Measurements from ENCODE around the gene PTBP3.

Gene PTBP3

DNA sequence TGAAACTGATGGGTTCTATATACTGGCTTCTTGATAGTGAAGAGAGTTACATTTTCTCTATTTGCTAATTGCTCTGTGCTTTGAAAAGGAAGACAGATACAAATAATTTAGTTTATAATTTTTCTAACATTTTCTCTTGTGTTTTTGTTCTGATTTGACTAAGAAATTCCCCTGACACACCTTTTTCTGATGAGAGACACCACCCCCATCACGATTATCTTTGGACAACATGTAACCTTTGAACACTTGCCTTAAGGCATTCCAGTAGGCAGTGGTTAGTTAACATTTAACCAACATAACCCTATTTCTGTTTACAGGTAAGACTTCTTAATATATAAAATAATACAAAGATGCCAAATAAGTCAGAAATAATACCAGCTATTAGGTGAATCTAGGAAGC lies 4.1 kb upstream of the PTBP3 start:
- H3K9ac ChIP-seq (ENCODE audit: low read length in 5 of 5): no peak overlapping the region
- H3K27ac ChIP-seq (ENCODE audit: low read depth, low read length): no peak overlapping the region

DNA sequence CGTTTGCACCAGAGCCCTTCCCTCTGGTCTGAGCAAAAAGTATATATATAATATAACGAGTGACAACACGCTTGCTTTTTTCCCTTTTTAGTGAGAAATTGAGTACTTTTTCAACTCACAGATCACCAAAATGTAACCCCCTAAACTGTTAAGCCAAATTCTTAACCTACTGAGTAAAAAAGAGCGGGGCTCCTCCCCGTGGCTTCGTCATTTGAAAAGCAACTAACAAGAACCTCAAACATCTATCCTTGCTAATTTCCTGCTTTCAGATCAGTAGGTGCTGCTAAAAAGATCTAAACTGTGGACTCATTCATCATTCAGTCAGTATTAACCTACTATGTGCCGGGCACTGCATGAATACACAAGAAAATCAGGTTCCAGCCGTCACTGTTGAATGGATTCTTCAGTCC lies 1.0 kb upstream of the PTBP3 start:
- Histone ChIP-seq H3K9me3 (ENCODE audit: control insufficient read depth in 5 of 5, low read length in 5 of 5) (no peaks in the 10 kb centered on the region), H3K36me3 (ENCODE audit: control insufficient read depth in 5 of 5, insufficient read depth in 5 of 5, low read length in 5 of 5) (no peaks in the 10 kb centered on the region), H3K9ac (ENCODE audit: low read length in 5 of 5) (peak overlapping the region; percentile 56 to 87 (median 83)), H3K4me1 (ENCODE audit: control insufficient read depth in 5 of 5, insufficient read depth in 5 of 5, low read length in 5 of 5) (peaks cover 0 to 29% (median 26%) of the 10 kb centered on the region in 5 donors), H3K4me3 (ENCODE audit: low read depth in 1 of 5, low read length in 5 of 5) (peak overlapping the region; percentile 72 to 86 (median 76)), H3K27me3 (ENCODE audit: control insufficient read depth in 5 of 5, insufficient read depth in 4 of 5, low read length in 5 of 5) (no peaks in the 10 kb centered on the region), H3K27ac (ENCODE audit: low read depth, low read length) (peak overlapping the region; percentile 68)

More for the DNA sequence above, 4.1 kb upstream of the PTBP3 start:
- peaks cover 0 to 10% (median 8%) of the 10 kb centered on the region in 5 donors for H3K4me1 ChIP-seq (ENCODE audit: control insufficient read depth in 5 of 5, insufficient read depth in 5 of 5, low read length in 5 of 5)
- H3K36me3 ChIP-seq (ENCODE audit: control insufficient read depth in 5 of 5, insufficient read depth in 5 of 5, low read length in 5 of 5): no peaks in the 10 kb centered on the region
- H3K9me3 ChIP-seq (ENCODE audit: control insufficient read depth in 5 of 5, low read length in 5 of 5): no peaks in the 10 kb centered on the region
- no peak overlapping the region for H3K4me3 ChIP-seq (ENCODE audit: low read depth in 1 of 5, low read length in 5 of 5)
- H3K27me3 ChIP-seq (ENCODE audit: control insufficient read depth in 5 of 5, insufficient read depth in 4 of 5, low read length in 5 of 5): no peaks in the 10 kb centered on the region

DNA sequence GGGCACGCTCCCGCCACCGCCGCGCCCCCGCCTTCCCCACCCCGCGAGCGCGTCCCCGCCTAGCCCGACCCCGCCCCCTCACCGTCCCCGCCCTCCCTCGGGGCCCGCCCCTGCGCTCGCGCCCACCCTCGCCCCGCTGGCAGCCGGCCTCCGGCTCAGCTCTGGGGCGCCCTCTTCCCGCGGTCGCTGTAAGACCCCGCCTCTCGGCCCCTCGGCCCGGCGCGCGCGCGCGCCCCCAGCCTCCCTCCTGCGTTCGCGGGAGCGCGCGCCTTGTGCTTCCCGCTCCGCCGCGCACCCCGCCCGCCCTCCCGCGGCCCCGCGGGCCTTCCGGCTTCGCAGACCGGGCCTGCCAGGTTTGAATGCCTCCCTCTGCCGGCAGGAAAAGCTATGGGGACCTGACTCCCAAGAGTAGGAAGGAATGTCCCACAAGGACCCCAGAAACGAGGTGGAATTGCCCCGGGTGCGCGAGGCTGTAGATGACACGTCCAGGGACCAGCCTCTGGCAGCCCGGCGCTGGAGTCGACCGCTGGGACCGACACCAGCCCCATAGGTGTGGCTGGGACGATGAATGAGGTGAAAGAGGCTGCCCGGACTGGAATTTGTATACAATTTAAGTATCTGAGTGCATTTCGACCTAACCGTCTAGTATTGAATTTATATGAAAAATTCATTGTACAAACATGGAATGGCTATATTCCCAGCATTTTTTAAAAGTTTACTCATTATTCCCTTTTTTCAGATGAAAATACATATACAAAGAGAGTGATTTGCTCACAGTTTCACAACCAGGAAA lies 416 bp upstream of the PTBP3 start:
- Histone ChIP-seq H3K9ac (ENCODE audit: low read length in 5 of 5) (peak overlapping the region; percentile 56 to 88 (median 83)), H3K27me3 (ENCODE audit: control insufficient read depth in 5 of 5, insufficient read depth in 4 of 5, low read length in 5 of 5) (no peaks in the 10 kb centered on the region), H3K9me3 (ENCODE audit: control insufficient read depth in 5 of 5, low read length in 5 of 5) (no peaks in the 10 kb centered on the region), H3K4me3 (ENCODE audit: low read depth in 1 of 5, low read length in 5 of 5) (peak overlapping the region; percentile 72 to 91 (median 87)), H3K27ac (ENCODE audit: low read depth, low read length) (peak overlapping the region; percentile 90), H3K36me3 (ENCODE audit: control insufficient read depth in 5 of 5, insufficient read depth in 5 of 5, low read length in 5 of 5) (no peaks in the 10 kb centered on the region), H3K4me1 (ENCODE audit: control insufficient read depth in 5 of 5, insufficient read depth in 5 of 5, low read length in 5 of 5) (peaks cover 0 to 29% (median 26%) of the 10 kb centered on the region in 5 donors)

DNA sequence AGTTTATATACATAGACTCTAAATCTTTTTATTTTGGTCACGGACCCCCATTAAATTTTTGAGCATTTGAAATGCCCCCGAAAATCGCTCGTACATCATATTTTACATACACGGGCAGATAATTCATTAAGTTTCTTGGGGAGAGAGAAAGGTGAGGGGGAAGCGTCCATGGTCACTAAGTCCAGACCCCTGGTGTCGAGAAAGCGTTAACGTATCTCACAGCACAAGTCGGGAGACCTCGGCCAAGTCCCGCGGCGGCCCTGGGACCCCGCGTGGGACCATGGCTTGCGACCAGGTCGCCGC lies 794 bp downstream of the PTBP3 start:
- no peaks in the 10 kb centered on the region for H3K27me3 ChIP-seq (ENCODE audit: control insufficient read depth in 5 of 5, insufficient read depth in 4 of 5, low read length in 5 of 5)
- H3K9me3 ChIP-seq (ENCODE audit: control insufficient read depth in 5 of 5, low read length in 5 of 5): no peaks in the 10 kb centered on the region
- H3K27ac ChIP-seq (ENCODE audit: low read depth, low read length): peak overlapping the region; percentile 90
- H3K9ac ChIP-seq (ENCODE audit: low read length in 5 of 5): peak overlapping the region; percentile 77 to 88 (median 85)
- no peaks in the 10 kb centered on the region for H3K36me3 ChIP-seq (ENCODE audit: control insufficient read depth in 5 of 5, insufficient read depth in 5 of 5, low read length in 5 of 5)
- H3K4me1 ChIP-seq (ENCODE audit: control insufficient read depth in 5 of 5, insufficient read depth in 5 of 5, low read length in 5 of 5): peaks cover 0 to 33% (median 27%) of the 10 kb centered on the region in 5 donors
- peak overlapping the region; percentile 86 to 91 (median 87) for H3K4me3 ChIP-seq (ENCODE audit: low read depth in 1 of 5, low read length in 5 of 5)

DNA sequence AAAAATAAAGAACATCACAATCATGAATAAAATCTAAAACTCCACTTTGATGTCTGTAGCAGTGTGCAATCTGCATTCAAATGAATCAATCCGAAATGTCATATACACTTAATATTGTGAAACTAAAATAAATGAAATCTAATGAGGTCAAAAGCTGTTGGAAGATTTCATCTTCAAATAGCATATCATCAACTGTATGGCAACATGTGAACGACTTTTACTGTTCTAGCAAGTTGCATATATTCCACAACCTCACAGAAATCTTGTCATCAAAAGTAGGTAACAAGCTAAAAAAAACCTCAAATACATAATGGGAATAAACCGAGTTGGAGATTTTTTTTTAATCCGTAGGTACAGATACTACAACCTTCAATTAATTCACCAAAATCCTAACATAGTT lies 1.2 kb downstream of the PTBP3 start:
- Histone ChIP-seq H3K27ac (ENCODE audit: low read depth, low read length) (peak overlapping the region; percentile 90), H3K4me1 (ENCODE audit: control insufficient read depth in 5 of 5, insufficient read depth in 5 of 5, low read length in 5 of 5) (peaks cover 0 to 33% (median 27%) of the 10 kb centered on the region in 5 donors), H3K4me3 (ENCODE audit: low read depth in 1 of 5, low read length in 5 of 5) (peak overlapping the region; percentile 86 to 91 (median 87)), H3K9me3 (ENCODE audit: control insufficient read depth in 5 of 5, low read length in 5 of 5) (no peaks in the 10 kb centered on the region), H3K9ac (ENCODE audit: low read length in 5 of 5) (peak overlapping the region in 4 of 5 donors; percentile 79 to 88 (median 86)), H3K36me3 (ENCODE audit: control insufficient read depth in 5 of 5, insufficient read depth in 5 of 5, low read length in 5 of 5) (no peaks in the 10 kb centered on the region), H3K27me3 (ENCODE audit: control insufficient read depth in 5 of 5, insufficient read depth in 4 of 5, low read length in 5 of 5) (no peaks in the 10 kb centered on the region)

DNA sequence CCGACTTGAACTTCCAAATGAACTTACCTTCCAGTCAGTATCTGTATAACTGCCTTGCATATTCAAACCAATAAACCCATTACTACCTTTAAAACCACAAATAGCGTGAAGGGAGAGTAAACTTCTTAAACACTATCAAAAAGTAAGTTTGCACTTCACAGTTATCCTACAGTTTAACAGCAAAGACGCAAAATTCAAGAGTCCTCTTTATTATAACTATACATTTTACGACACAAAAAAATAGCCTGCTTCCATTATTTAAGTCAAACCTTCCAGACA lies 1.8 kb downstream of the PTBP3 start:
- Histone ChIP-seq H3K4me1 (ENCODE audit: control insufficient read depth in 5 of 5, insufficient read depth in 5 of 5, low read length in 5 of 5) (peaks cover 0 to 33% (median 27%) of the 10 kb centered on the region in 5 donors), H3K27ac (ENCODE audit: low read depth, low read length) (no peak overlapping the region), H3K9ac (ENCODE audit: low read length in 5 of 5) (no peak overlapping the region), H3K9me3 (ENCODE audit: control insufficient read depth in 5 of 5, low read length in 5 of 5) (no peaks in the 10 kb centered on the region), H3K4me3 (ENCODE audit: low read depth in 1 of 5, low read length in 5 of 5) (peak overlapping the region in 3 of 5 donors; percentile 3 to 31 (median 25)), H3K27me3 (ENCODE audit: control insufficient read depth in 5 of 5, insufficient read depth in 4 of 5, low read length in 5 of 5) (no peaks in the 10 kb centered on the region), H3K36me3 (ENCODE audit: control insufficient read depth in 5 of 5, insufficient read depth in 5 of 5, low read length in 5 of 5) (no peaks in the 10 kb centered on the region)

DNA sequence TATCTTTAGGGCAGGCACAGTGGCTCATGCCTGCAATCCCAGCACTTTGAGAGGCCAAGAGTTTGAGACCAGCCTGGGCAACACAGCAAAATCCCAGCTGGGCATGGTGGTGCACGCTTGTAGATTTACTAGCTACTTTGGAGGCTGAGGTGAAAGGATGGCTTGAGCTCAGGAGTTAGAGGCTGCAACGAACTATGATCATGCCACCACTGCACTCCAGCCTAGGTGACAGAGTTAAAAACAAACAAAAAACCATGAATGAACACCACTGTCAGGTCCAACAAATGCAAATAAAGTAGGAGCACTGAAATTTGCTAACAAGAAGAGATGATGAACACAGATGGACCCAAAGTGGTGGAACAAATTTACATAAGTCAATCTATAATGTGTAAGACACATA lies 4.9 kb downstream of the PTBP3 start:
- H3K36me3 ChIP-seq (ENCODE audit: control insufficient read depth in 5 of 5, insufficient read depth in 5 of 5, low read length in 5 of 5): no peaks in the 10 kb centered on the region
- peaks cover 0 to 24% (median 21%) of the 10 kb centered on the region in 5 donors for H3K4me1 ChIP-seq (ENCODE audit: control insufficient read depth in 5 of 5, insufficient read depth in 5 of 5, low read length in 5 of 5)
- no peaks in the 10 kb centered on the region for H3K27me3 ChIP-seq (ENCODE audit: control insufficient read depth in 5 of 5, insufficient read depth in 4 of 5, low read length in 5 of 5)
- no peak overlapping the region for H3K27ac ChIP-seq (ENCODE audit: low read depth, low read length)
- no peak overlapping the region for H3K4me3 ChIP-seq (ENCODE audit: low read depth in 1 of 5, low read length in 5 of 5)
- no peak overlapping the region for H3K9ac ChIP-seq (ENCODE audit: low read length in 5 of 5)
- H3K9me3 ChIP-seq (ENCODE audit: control insufficient read depth in 5 of 5, low read length in 5 of 5): no peaks in the 10 kb centered on the region

DNA sequence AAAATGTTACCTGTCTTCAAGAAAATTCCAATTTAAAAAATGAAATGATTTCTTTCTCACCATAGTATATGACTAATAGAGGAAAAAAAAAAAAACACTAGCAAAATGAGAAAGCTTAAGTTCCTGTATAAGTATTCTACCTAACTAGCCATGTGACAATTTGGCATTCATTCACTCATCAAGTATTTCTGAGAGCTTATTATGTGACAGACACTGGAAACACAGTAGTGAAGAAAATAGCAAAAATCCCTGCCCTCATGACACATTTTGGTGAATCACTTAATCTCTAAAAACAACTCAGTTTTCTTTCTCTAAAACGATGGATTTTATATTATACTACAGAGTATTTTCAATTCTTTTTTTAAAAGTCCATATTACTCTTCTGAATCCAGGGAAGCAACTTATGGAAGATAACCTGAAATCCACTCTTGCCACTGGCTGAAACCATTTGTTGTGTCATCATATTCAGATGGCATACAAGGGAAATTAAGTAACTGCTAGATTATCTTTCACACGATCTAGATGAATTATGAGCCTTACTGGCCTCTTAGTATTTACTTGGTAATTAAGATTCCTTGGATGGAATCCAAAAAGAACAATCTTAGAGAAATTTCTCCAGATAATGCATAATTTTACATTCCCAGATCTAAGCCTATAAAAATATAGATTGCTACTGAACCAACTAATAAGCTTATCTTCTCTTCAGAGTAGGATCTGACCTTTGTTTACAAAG lies 5.5 kb downstream of the PTBP3 start:
- Histone ChIP-seq H3K27me3 (ENCODE audit: control insufficient read depth in 5 of 5, insufficient read depth in 4 of 5, low read length in 5 of 5) (no peaks in the 10 kb centered on the region), H3K4me3 (ENCODE audit: low read depth in 1 of 5, low read length in 5 of 5) (no peak overlapping the region), H3K9me3 (ENCODE audit: control insufficient read depth in 5 of 5, low read length in 5 of 5) (peaks cover 0 to 6% (median 2%) of the 10 kb centered on the region in 5 donors), H3K36me3 (ENCODE audit: control insufficient read depth in 5 of 5, insufficient read depth in 5 of 5, low read length in 5 of 5) (peaks cover 0 to 3% (median 0%) of the 10 kb centered on the region in 5 donors), H3K9ac (ENCODE audit: low read length in 5 of 5) (no peak overlapping the region), H3K27ac (ENCODE audit: low read depth, low read length) (no peak overlapping the region), H3K4me1 (ENCODE audit: control insufficient read depth in 5 of 5, insufficient read depth in 5 of 5, low read length in 5 of 5) (peaks cover 0 to 24% (median 21%) of the 10 kb centered on the region in 5 donors)

DNA sequence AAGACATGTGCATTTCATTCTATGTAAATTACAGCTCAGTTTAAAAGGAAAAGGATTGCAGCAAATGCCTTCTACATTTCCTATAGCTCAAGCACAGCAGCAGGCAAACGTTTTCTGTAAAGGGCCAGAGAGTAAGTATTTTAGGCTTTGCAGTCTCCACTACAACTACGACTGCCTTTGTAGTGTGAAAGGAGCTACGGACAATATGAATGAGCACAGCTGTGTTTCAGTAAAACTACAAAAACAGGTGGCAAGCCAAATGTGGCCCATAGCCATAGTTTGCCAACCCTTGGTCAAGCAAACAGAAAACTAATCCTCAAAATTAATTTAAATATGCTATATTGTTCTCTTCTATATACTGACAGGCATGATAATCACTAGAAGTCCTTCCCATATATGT lies 7.2 kb downstream of the PTBP3 start:
- Histone ChIP-seq H3K36me3 (ENCODE audit: control insufficient read depth in 5 of 5, insufficient read depth in 5 of 5, low read length in 5 of 5) (peaks cover 0 to 3% (median 0%) of the 10 kb centered on the region in 5 donors), H3K4me1 (ENCODE audit: control insufficient read depth in 5 of 5, insufficient read depth in 5 of 5, low read length in 5 of 5) (peaks cover 0 to 13% (median 7%) of the 10 kb centered on the region in 5 donors), H3K27ac (ENCODE audit: low read depth, low read length) (no peak overlapping the region), H3K9ac (ENCODE audit: low read length in 5 of 5) (no peak overlapping the region), H3K9me3 (ENCODE audit: control insufficient read depth in 5 of 5, low read length in 5 of 5) (peaks cover 0 to 6% (median 2%) of the 10 kb centered on the region in 5 donors), H3K27me3 (ENCODE audit: control insufficient read depth in 5 of 5, insufficient read depth in 4 of 5, low read length in 5 of 5) (no peaks in the 10 kb centered on the region), H3K4me3 (ENCODE audit: low read depth in 1 of 5, low read length in 5 of 5) (no peak overlapping the region)

DNA sequence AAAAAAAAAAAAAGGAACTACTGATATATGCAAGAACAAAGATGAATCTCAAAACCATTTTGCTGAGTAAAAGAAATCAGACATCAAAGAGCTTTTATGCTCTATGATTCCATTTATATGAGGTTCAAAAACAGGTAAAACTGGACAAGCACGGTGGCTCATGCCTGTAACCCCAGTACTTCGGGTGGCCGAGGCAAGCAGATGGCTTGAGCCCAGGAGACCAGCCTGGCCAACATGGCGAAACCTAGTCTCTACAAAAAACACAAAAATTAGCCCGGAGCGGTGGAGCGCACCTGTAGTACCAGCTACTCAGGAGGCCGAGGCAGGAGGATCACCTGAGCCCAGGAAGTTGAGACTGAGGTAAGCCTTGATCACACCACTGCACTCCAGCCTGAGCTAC lies 7.8 kb downstream of the PTBP3 start:
- Histone ChIP-seq H3K9ac (ENCODE audit: low read length in 5 of 5) (no peak overlapping the region), H3K9me3 (ENCODE audit: control insufficient read depth in 5 of 5, low read length in 5 of 5) (peaks cover 0 to 6% (median 2%) of the 10 kb centered on the region in 5 donors), H3K27me3 (ENCODE audit: control insufficient read depth in 5 of 5, insufficient read depth in 4 of 5, low read length in 5 of 5) (no peaks in the 10 kb centered on the region), H3K4me3 (ENCODE audit: low read depth in 1 of 5, low read length in 5 of 5) (no peak overlapping the region), H3K36me3 (ENCODE audit: control insufficient read depth in 5 of 5, insufficient read depth in 5 of 5, low read length in 5 of 5) (peaks cover 0 to 3% (median 0%) of the 10 kb centered on the region in 5 donors), H3K27ac (ENCODE audit: low read depth, low read length) (no peak overlapping the region), H3K4me1 (ENCODE audit: control insufficient read depth in 5 of 5, insufficient read depth in 5 of 5, low read length in 5 of 5) (peaks cover 0 to 9% (median 5%) of the 10 kb centered on the region in 5 donors)

All from subcutaneous abdominal adipose tissue (tissue), 5 donors.